Keratinocyte (primary cell): ENCODE measurements around the gene ISM1.

ENCODE experiments used
- CTCF ChIP-seq, 3 experiments: IDR thresholded peaks in 1 of 3; conservative IDR thresholded peaks in 1 of 3; optimal IDR thresholded peaks in 1 of 3; 2 replicates in 2 of 3; 3 replicates in 1 of 3; pipeline versions ENCODE3 to v1.5.1; 2011; ENCODE audit warnings: low read length in 3 of 3, mild to moderate bottlenecking in 3 of 3, moderate library complexity in 2 of 3, control low read depth in 1 of 3, inconsistent platforms in 1 of 3; ENCODE audit not compliant: insufficient read depth in 2 of 3; ENCODE audit errors: extremely low read depth in 1 of 3
- EZH2 ChIP-seq: IDR thresholded peaks from one replicate; pipeline ENCODE4 v1.6.1; 2012; ENCODE audit warnings: inconsistent platforms, mild to moderate bottlenecking, low read length, moderate library complexity

GRCh38 chr20:13262671-13263360, 41.7 kb downstream of the ISM1 start:
- TF ChIP-seq EZH2: no peak
- TF ChIP-seq CTCF (optimal IDR thresholded peaks at IDR 0.05 in 1 of 3, IDR thresholded peaks at IDR 0.05 in 1 of 3, conservative IDR thresholded peaks at IDR 0.05 in 1 of 3; ENCODE audit: extremely low read depth in 1 of 3, insufficient read depth in 2 of 3, low read length in 3 of 3): no peak
